ENCODE results near the gene SNCB. TPM values are rescaled to one million over a fixed set of nuclear protein-coding genes. Genes with fewer than 3 reads are reported as not detected.

Gene SNCB
- total and polyA plus RNA-seq, 2 of the 4 experiments (the other 2 are of a cell fraction) = 0.41 TPM; not detected in 1

- no peak overlapping the region for H4K91ac ChIP-seq (ENCODE audit: insufficient read depth, low read depth, low read length)
- peaks cover 10% of the 10 kb centered on the region; the same call in 1 of the 2 replicates for H3K4me1 ChIP-seq (ENCODE audit: control insufficient read depth, insufficient read depth, low read length)
- no peak overlapping the region for H4K5ac ChIP-seq (ENCODE audit: low read depth, low read length)
- no peak overlapping the region for H3K18ac ChIP-seq (ENCODE audit: low read depth, low read length)
- H2BK15ac ChIP-seq (ENCODE audit: low read depth, low read length) = no peak overlapping the region
- no peaks in the 10 kb centered on the region for H3K9me3 ChIP-seq (ENCODE audit: control insufficient read depth, insufficient read depth, low read length)
- H3K79me1 ChIP-seq (ENCODE audit: low read depth in 1 of 2, low read length in 2 of 2) = peaks cover 4 to 16% of the 10 kb centered on the region in 2 experiments
- dilution Hi-C loops (cut with HindIII; ENCODE audit: low sequenced_read_pairs, unreplicated experiment) = no loop called here
- no CpG with 5 or more reads among the region's 9 CpGs for WGBS, 2 experiments (ENCODE audit: extremely low coverage in 2 of 2, insufficient read length in 1 of 2)
- H3K4me3 ChIP-seq (ENCODE audit: insufficient read depth, low read depth, low read length) = no peak overlapping the region
- H3K4me2 ChIP-seq (ENCODE audit: low read depth, low read length) = no peak overlapping the region
- ChIA-PET POLR2A (ENCODE audit: unreplicated experiment) (no interaction called here), CTCF (no interaction called here)
- H2BK5ac ChIP-seq (ENCODE audit: low read depth, low read length, poor library complexity, severe bottlenecking) = no peak overlapping the region
- H2AK9ac ChIP-seq (replicated peaks; ENCODE audit: low read depth, low read length, poor library complexity) = no peak overlapping the region
- H4K20me1 ChIP-seq (ENCODE audit: insufficient read depth, low read length) = peaks cover 7% of the 10 kb centered on the region
- H3K4ac ChIP-seq (ENCODE audit: low read depth, low read length) = no peak overlapping the region
- TF ChIP-seq FOS (IDR thresholded peaks at IDR 0.05; ENCODE audit: low read depth, low read length) (no peak), CHD1 (IDR thresholded peaks at IDR 0.05; ENCODE audit: low read depth, low read length) (no peak), RAD21 (IDR thresholded peaks at IDR 0.05; ENCODE audit: low read length) (no peak), RFX5 (IDR thresholded peaks at IDR 0.05; ENCODE audit: low read depth, low read length) (no peak), MAFK (IDR thresholded peaks at IDR 0.05; ENCODE audit: low read depth, low read length) (no peak), CTCF (conservative IDR thresholded peaks at IDR 0.05; ENCODE audit: low read depth, low read length) (no peak)
- DNase-seq = no peak
- H3K27ac ChIP-seq (ENCODE audit: insufficient read depth, low read length) = no peak overlapping the region
- no peak overlapping the region for H4K8ac ChIP-seq (ENCODE audit: low read depth in 2 of 2, low read length in 2 of 2)
- in situ Hi-C loops (cut with MboI; ENCODE audit: low sequenced_read_pairs) = no loop called here
- ATAC-seq (ENCODE audit: low read depth) = no peak
- H3K27me3 ChIP-seq (ENCODE audit: control insufficient read depth, insufficient read depth, low read length) = peaks cover 13% of the 10 kb centered on the region
- intact Hi-C loops (cut with micrococcal nuclease) = loop anchor here (10.0 kb wide), 1 partner anchor 229 kb away; the partner anchor contains the start of gene CLTB
- H2AK5ac ChIP-seq (ENCODE audit: low read depth, low read length) = no peak overlapping the region
- peaks cover 10% of the 10 kb centered on the region; the same call in 1 of the 2 replicates for H3K9me1 ChIP-seq (ENCODE audit: insufficient read depth, low read length)
- no peak overlapping the region for H3K9ac ChIP-seq (ENCODE audit: low read depth, low read length)
- H2BK120ac ChIP-seq (ENCODE audit: low read depth, low read length) = no peak overlapping the region
- no peak overlapping the region for H2BK20ac ChIP-seq (ENCODE audit: low read depth, low read length)
- H3K14ac ChIP-seq (replicated peaks; ENCODE audit: low read depth, low read length) = no peak overlapping the region
- peak overlapping the region; percentile 14 for H2AFZ ChIP-seq (replicated peaks; ENCODE audit: low read length, poor library complexity)
- BruUV-seq (replicated peaks) = no TSS peak
- no peak overlapping the region for H3K56ac ChIP-seq (ENCODE audit: extremely low read depth, insufficient read depth, low read length)
- no peaks in the 10 kb centered on the region for H3K36me3 ChIP-seq (ENCODE audit: control insufficient read depth, insufficient read depth, low read length)
- H3K23ac ChIP-seq (ENCODE audit: low read depth, low read length) = no peak overlapping the region
Measured at GRCh38 chr5:176644294-176644693, 14.0 kb upstream of the SNCB start.

Measured in IMR-90 (cell line).